H1 (cell line): Measurements from ENCODE around the gene PIK3R6. TPM values are rescaled to one million over a fixed set of nuclear protein-coding genes. Genes with fewer than 3 reads are reported as not detected.

Experiments used
- CHD2 ChIP-seq: IDR thresholded peaks from 2 replicates; pipeline ENCODE4 v1.6.1; 2012; ENCODE audit warnings: low read length, improper control_type of control experiment
- HDAC2 ChIP-seq, 2 experiments: fragments of 300-600 bp in 1 of 2; sonication (generic) in 1 of 2; IDR thresholded peaks; 2 replicates each; pipeline ENCODE4 v1.6.1; 2011 to 2012; ENCODE audit warnings: low read depth in 2 of 2, low read length in 2 of 2, mild to moderate bottlenecking in 2 of 2, moderate library complexity in 2 of 2, borderline replicate concordance in 1 of 2, inconsistent platforms in 1 of 2
- KDM1A ChIP-seq: fragments of 200-600, 300-600 bp; sonication (generic); IDR thresholded peaks from 2 replicates; pipeline ENCODE4 v1.7.1; 2016; ENCODE audit warnings: mild to moderate bottlenecking, low read length, borderline replicate concordance
- USF2 ChIP-seq: IDR thresholded peaks from 2 replicates; pipeline ENCODE4 v1.6.1; 2011; ENCODE audit warnings: low read length, improper control_type of control experiment
- polyA plus RNA-seq, 7 experiments: library from polyadenylated mRNA; depleted of rRNA in 3 of 7; stranded (reverse) in 5 of 7; unstranded in 2 of 7; fragments of >200 nt in 5 of 7; fragments of 200-250 nt in 2 of 7; gene quantifications; 1 replicate in 5 of 7; 2 replicates in 1 of 7; 4 replicates in 1 of 7; pipeline versions ENCODE4 v1.2.1 to v1.2.3, GENCODE V29; 2011 to 2013; ENCODE audit warnings: missing spikeins in 2 of 7, mixed read lengths in 2 of 7
- total RNA-seq: library from RNA; stranded (reverse); fragmentation: NEBNext Ultra II Directional; extraction: Animal tissue kit (Norgen Biotek cat#: 25700); gene quantifications from 2 replicates; pipeline ENCODE4 v1.2.1, GENCODE V29; 2021

The PIK3R6 gene
- total and polyA plus RNA-seq, 2 of the 8 experiments (the other 6 are each of a cell fraction or from before 2014, with no cell fraction given): 0.24 to 1.2 TPM

DNA sequence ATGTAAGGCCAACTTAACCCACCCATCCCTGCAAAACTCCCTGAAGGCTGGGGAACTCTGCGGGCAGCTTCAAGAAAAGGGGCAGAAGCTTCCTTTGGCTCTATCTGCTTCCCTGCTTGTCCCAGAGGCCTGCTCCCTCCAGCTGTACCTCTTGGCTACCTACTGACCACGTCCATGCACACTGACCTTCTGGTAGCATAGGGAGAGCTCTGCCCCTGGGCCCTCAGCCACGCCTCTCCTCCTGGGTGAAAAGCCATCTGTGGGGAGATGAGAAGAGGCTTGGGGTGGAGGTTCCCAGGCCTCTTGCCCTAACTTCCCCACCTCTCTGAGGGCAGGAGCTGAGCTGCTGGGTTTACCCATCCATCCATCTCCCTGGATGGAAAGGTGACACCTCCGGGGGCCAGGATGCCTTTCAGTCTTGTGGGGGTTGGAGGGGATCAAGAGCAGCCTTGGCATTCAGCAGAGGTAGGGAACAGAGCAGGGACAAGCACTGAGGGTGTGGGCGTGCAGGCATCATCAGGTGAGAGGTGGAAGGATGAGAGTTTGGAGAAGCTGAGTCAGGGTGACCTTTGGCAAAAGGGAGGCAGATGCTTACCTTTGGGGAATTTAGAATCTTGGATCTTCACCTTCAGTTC lies 45.0 kb downstream of the PIK3R6 start (continued):
- no peak for TF ChIP-seq KDM1A
- TF ChIP-seq HDAC2 (IDR thresholded peaks at IDR 0.05; ENCODE audit: borderline replicate concordance in 1 of 2, low read depth in 2 of 2, low read length in 2 of 2): no peak
- TF ChIP-seq CHD2: no peak
- no peak for TF ChIP-seq USF2
